22Rv1 (cell line): ENCODE measurements around the gene KRTAP10-5.

Experiments used
- H3K27ac ChIP-seq: fragments of 450-650 bp; 2 replicates; pipeline ENCODE4 v1.5.1; 2017
- CTCF ChIP-seq: fragments of 450-650 bp; IDR thresholded peaks from 2 replicates; pipeline ENCODE4 v1.5.1; 2017; ENCODE audit warnings: mild to moderate bottlenecking
- ZFX ChIP-seq: fragments of 450-650 bp; IDR thresholded peaks from 2 replicates; pipeline ENCODE4 v1.6.1; 2017; ENCODE audit warnings: antibody characterized with exemption, borderline replicate concordance

KRTAP10-5 gene

GRCh38 chr21:44530903-44531605 is 49.4 kb downstream of the KRTAP10-5 start:
- no peak overlapping the region for H3K27ac ChIP-seq
- TF ChIP-seq CTCF (no peak), ZFX (no peak)

- TF ChIP-seq CTCF (no peak), ZFX (no peak)
- H3K27ac ChIP-seq = no peak overlapping the region
Observed at GRCh38 chr21:44530221-44530902, 50.0 kb downstream of the KRTAP10-5 start.

GRCh38 chr21:44529503-44530125 is 50.8 kb downstream of the KRTAP10-5 start:
- H3K27ac ChIP-seq = no peak overlapping the region
- TF ChIP-seq ZFX = no peak
- no peak for TF ChIP-seq CTCF
